ENCODE measurements around the gene YWHAH. TPM values are rescaled to one million over a fixed set of nuclear protein-coding genes. Genes with fewer than 3 reads are reported as not detected.
A peak's percentile ranks its signal among the peaks of the same experiment; 100 is the strongest.

Gene YWHAH
- total and polyA plus RNA-seq, 9 of the 15 experiments (the other 6 are each of a cell fraction or from before 2014, with no cell fraction given): 32.0 to 177 (median 114) TPM

DNA sequence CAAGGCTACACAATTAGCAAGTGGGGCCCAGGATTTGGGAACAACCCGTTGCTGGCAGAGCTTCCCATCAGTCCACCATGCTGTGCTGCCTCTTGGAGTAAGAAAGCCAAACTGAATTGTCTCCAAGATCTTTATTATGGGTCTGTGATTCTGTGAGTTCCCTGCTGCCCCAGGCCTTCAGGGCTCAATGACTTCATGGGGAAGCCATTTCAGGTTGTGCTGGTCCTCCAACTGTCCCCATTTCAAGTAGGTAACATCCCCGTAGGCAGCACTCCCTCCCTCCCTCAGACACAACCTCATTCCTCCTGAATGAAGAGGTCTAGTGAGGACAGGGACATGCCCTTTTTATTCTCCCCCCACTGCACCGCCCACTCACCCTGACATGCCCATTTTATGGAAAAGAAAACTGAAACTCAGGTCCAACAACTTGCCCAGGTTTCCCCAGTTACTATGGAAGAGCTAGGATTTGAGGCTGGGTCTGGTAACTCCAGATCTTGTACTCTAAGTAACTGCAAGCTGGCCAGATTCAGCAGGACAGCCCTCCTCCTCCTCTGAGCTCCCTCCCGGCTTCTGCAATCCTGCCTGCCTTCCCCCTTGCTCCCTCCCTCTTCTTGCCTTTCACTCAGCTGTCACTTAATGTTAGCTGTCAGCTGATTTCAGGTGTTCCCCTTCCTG, 8.2 kb upstream of the YWHAH start (continued):
- TF ChIP-seq ZFP30 (CRISPR knock-in tag; IDR thresholded peaks at IDR 0.05; ENCODE audit: borderline replicate concordance) (no peak), ID3 (CRISPR knock-in tag; IDR thresholded peaks at IDR 0.05) (no peak), ID3 (tag; IDR thresholded peaks at IDR 0.05) (no peak), KLF13 (tag; IDR thresholded peaks at IDR 0.05; ENCODE audit: borderline replicate concordance, low read depth) (no peak), FOS (IDR thresholded peaks at IDR 0.05; ENCODE audit: extremely low read depth, insufficient read length) (no peak), NUFIP1 (IDR thresholded peaks at IDR 0.05; ENCODE audit: partially characterized antibody) (no peak), MEF2A (IDR thresholded peaks at IDR 0.05; ENCODE audit: control insufficient read depth, low read depth, low read length) (no peak), VEZF1 (CRISPR knock-in tag; IDR thresholded peaks at IDR 0.05) (peak; percentile 34; the same call in 1 of the 2 replicates), YY1 (IDR thresholded peaks at IDR 0.05; ENCODE audit: borderline replicate concordance in 1 of 3, control insufficient read depth in 1 of 3, extremely low read depth in 1 of 3, insufficient read depth in 3 of 3, insufficient read length in 1 of 3, insufficient replicate concordance in 2 of 3, low read depth in 1 of 3, low read length in 2 of 3) (peak in 1 of 3 experiments; percentile 56), HCFC1 (IDR thresholded peaks at IDR 0.05; ENCODE audit: low read depth, low read length) (no peak), BCOR (IDR thresholded peaks at IDR 0.05) (0 out of 2 replicates have a peak, but pooled peaks have one; percentile 12)
- TF ChIP-seq, protein P1, sequence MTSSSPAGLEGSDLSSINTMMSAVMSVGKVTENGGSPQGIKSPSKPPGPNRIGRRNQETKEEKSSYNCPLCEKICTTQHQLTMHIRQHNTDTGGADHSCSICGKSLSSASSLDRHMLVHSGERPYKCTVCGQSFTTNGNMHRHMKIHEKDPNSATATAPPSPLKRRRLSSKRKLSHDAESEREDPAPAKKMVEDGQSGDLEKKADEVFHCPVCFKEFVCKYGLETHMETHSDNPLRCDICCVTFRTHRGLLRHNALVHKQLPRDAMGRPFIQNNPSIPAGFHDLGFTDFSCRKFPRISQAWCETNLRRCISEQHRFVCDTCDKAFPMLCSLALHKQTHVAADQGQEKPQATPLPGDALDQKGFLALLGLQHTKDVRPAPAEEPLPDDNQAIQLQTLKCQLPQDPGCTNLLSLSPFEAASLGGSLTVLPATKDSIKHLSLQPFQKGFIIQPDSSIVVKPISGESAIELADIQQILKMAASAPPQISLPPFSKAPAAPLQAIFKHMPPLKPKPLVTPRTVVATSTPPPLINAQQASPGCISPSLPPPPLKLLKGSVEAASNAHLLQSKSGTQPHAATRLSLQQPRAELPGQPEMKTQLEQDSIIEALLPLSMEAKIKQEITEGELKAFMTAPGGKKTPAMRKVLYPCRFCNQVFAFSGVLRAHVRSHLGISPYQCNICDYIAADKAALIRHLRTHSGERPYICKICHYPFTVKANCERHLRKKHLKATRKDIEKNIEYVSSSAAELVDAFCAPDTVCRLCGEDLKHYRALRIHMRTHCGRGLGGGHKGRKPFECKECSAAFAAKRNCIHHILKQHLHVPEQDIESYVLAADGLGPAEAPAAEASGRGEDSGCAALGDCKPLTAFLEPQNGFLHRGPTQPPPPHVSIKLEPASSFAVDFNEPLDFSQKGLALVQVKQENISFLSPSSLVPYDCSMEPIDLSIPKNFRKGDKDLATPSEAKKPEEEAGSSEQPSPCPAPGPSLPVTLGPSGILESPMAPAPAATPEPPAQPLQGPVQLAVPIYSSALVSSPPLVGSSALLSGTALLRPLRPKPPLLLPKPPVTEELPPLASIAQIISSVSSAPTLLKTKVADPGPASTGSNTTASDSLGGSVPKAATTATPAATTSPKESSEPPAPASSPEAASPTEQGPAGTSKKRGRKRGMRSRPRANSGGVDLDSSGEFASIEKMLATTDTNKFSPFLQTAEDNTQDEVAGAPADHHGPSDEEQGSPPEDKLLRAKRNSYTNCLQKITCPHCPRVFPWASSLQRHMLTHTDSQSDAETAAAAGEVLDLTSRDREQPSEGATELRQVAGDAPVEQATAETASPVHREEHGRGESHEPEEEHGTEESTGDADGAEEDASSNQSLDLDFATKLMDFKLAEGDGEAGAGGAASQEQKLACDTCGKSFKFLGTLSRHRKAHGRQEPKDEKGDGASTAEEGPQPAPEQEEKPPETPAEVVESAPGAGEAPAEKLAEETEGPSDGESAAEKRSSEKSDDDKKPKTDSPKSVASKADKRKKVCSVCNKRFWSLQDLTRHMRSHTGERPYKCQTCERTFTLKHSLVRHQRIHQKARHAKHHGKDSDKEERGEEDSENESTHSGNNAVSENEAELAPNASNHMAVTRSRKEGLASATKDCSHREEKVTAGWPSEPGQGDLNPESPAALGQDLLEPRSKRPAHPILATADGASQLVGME (CRISPR knock-in tag; IDR thresholded peaks at IDR 0.05): no peak
- TF ChIP-seq, protein P2, sequence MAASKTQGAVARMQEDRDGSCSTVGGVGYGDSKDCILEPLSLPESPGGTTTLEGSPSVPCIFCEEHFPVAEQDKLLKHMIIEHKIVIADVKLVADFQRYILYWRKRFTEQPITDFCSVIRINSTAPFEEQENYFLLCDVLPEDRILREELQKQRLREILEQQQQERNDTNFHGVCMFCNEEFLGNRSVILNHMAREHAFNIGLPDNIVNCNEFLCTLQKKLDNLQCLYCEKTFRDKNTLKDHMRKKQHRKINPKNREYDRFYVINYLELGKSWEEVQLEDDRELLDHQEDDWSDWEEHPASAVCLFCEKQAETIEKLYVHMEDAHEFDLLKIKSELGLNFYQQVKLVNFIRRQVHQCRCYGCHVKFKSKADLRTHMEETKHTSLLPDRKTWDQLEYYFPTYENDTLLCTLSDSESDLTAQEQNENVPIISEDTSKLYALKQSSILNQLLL (CRISPR knock-in tag; IDR thresholded peaks at IDR 0.05; ENCODE audit: borderline replicate concordance): no peak
- TF ChIP-seq, protein P3, sequence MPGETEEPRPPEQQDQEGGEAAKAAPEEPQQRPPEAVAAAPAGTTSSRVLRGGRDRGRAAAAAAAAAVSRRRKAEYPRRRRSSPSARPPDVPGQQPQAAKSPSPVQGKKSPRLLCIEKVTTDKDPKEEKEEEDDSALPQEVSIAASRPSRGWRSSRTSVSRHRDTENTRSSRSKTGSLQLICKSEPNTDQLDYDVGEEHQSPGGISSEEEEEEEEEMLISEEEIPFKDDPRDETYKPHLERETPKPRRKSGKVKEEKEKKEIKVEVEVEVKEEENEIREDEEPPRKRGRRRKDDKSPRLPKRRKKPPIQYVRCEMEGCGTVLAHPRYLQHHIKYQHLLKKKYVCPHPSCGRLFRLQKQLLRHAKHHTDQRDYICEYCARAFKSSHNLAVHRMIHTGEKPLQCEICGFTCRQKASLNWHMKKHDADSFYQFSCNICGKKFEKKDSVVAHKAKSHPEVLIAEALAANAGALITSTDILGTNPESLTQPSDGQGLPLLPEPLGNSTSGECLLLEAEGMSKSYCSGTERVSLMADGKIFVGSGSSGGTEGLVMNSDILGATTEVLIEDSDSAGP (CRISPR knock-in tag; IDR thresholded peaks at IDR 0.05): no peak
